GM12873 (cell line): ENCODE results near the gene NOTCH4.

Experiments used
- TF ChIP-seq, protein P1 (sequence below): IDR thresholded peaks from 2 replicates; pipeline ENCODE4 v1.5.1; 2012; ENCODE audit warnings: low read depth, mild to moderate bottlenecking, moderate library complexity, low read length, control low read depth; ENCODE audit not compliant: insufficient read depth; ENCODE audit errors: missing control alignments

Gene NOTCH4

DNA sequence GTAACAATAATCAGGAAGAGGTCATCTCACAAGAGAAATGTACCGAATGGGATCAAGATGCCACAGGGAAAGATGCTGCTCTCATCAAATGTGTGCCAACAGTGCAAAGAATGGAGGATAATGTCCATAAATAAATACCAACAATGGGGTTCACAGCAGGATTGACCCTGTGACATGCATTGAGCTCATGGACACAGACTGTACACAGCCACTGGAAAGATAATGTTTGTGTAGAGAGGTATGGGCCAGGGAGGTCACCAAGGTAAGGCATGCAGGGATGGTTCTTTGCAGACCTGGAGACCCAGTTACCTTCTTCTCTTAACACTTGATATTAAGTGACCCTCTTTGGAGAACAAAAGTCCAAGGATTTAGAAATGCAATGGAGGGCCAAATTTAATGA is 49.5 kb downstream of the NOTCH4 start:
- TF ChIP-seq, protein P1, sequence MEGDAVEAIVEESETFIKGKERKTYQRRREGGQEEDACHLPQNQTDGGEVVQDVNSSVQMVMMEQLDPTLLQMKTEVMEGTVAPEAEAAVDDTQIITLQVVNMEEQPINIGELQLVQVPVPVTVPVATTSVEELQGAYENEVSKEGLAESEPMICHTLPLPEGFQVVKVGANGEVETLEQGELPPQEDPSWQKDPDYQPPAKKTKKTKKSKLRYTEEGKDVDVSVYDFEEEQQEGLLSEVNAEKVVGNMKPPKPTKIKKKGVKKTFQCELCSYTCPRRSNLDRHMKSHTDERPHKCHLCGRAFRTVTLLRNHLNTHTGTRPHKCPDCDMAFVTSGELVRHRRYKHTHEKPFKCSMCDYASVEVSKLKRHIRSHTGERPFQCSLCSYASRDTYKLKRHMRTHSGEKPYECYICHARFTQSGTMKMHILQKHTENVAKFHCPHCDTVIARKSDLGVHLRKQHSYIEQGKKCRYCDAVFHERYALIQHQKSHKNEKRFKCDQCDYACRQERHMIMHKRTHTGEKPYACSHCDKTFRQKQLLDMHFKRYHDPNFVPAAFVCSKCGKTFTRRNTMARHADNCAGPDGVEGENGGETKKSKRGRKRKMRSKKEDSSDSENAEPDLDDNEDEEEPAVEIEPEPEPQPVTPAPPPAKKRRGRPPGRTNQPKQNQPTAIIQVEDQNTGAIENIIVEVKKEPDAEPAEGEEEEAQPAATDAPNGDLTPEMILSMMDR, result no peak

DNA sequence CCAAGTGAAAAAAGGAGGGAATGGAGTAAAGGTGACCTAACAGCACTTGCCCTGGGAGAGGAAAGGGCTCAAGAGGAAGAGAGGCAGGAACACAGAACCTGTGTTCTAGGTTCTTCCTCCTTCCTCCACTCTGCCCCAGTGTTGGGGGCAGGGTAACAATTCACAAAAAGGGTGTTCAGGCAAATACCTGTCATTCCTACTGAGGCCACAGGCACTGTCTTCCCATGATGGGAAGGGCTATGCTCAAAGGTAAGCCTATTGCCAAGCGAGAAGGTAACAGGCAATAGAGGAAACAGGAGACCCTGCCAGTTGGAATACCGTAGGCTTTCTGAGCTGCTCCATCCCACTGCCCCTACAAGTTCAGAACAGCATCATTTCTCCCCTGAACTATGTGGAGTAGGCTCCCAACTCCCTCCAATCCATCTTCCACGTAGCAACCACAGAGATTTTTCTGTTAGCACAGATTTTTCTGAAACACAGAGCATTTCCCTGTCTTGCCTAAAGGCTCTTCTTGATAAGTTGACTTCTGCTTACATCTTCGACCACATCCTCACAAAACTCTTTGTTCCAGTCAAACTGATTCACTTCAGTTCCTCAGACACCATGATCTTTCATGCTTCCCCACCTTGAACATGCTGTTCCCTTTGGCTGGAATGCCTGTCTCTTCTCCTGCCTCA is 50.7 kb downstream of the NOTCH4 start:
- TF ChIP-seq, protein P1, result no peak

DNA sequence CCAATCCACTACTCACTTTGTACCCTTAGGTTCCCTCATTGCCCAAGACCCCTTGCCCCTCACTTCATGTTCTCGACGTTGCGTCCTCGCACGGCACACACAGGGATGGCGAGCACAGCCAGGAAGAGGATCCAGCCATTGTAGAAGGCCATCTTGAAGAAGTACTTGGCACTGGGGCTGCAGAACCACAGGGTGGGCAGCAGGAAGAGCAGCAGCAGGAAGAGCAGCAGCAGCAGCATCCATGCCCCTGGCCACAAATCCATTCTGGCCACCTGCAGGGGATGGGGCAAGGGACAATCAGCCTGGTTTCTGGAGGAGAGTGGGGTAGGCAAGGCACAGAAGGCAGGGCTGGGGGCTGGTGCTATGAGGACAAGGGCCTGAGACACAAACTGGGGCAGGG is 52.6 kb downstream of the NOTCH4 start:
- TF ChIP-seq, protein P1, result no peak

DNA sequence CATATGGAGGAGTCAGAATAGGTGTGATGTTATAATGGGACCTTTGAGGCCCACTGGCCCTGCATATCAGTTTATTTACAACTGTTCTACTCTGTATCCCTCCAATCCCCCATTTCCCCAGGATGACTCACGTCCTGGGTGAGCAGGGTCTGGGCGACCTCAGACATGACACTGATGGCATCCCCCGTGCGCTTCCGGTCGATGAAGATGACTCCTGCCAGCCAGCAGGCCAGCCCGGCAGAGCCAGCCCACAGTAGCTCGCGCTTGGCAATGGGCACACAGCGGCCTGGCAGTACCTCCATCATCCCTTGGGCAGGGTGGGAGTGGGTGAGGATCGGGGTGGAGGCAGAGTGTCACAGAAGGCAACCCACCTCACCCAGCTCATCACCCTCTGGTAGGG is 53.6 kb downstream of the NOTCH4 start:
- TF ChIP-seq, protein P1, result no peak

DNA sequence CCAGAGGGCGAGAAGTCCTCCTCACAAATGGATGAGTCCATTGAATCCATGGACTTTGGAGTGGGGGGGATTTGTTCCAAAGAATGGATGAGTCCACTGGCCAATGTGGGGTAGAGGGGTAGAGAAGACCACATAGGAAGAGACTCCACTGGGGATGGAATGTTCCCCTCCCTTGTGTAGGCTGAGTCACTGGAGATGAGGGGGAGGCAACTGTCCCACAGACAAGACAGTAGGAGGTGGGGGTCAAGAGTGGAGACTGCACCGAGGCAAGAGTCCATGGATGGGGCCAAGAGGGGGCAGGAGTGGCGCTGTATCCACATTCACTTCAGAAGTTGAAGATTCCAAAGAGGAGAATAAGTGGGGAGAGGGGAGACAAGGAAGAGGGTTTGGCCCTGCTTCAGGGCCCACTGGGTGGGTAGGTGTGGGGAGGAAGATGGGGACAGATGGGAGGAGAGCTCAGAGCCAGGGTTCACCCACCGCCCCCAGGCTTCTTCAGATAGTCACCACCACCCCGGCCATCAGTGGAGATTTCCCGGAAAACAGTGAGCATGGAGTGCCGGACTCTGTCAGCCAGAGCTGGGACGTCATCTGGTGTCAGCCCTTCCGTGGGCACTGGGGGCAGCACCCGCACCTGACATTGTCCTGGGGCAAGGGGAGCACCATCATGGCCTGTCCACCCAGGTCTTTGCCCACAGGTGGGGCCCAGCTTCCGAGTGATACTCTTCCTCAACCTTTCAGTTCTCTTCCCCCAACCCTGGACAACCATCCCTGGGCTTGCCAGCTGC is 54.9 kb downstream of the NOTCH4 start:
- TF ChIP-seq, protein P1, result no peak

DNA sequence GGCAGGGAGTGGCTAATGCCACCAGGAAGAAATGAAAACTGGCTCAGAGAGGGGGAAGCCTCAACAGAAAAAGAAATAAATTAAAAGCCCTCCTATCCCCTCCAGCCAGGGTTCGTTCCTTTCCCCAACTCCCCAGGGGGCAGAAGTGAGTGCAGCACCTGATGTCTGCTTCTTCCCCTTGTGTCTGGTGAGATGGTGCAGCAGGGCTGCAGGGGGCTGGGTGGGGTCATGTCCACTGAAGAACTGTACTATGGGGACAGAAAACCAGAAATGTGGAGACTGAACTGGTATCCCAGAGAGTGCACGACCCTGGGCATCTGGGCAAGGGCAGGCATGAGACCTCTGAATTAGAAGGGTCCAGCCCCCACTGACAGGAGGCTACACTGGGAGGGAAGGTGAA is 55.5 kb downstream of the NOTCH4 start:
- TF ChIP-seq, protein P1, result no peak

DNA sequence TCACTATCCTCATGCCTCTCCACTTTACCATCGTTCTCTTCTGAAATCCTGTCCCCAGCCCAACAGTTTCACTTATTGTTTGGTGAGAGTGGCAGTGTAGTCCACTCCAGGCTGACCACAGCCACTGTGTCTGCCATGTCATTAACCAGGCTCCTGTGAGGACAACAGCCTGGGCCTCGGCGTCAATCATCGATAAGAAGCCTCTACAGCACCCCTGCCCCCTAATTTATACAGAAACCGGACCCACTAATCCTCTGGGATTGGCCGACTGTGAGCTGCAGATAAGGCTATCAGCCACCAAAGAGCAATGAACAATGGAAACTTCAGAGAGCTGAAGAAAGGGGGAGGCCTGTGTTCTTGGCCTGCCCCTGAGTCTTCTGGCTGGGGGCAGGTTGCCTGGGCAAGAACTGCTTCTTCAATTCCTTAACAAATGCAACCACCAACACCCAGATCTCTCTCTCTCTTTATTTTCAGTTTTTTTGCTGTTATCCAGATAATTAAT is 56.1 kb downstream of the NOTCH4 start:
- TF ChIP-seq, protein P1, result no peak
